A172 (cell line): ENCODE measurements around the gene ARL9. TPM values are rescaled to one million over a fixed set of nuclear protein-coding genes. Genes with fewer than 3 reads are reported as not detected.

Source experiments
- DNase-seq: peaks from one replicate; pipeline ENCODE4 v3.0.0-alpha.2; 2015; ENCODE audit warnings: low spot score
- total RNA-seq: library from RNA; depleted of rRNA; stranded (reverse); fragments of >200 nt; shearing (Covaris generic); gene quantifications from 2 replicates; pipeline ENCODE4 v1.2.3, GENCODE V29; 2014; rRNA removed

ARL9 gene
- total RNA-seq: not detected in 2 replicates

DNA sequence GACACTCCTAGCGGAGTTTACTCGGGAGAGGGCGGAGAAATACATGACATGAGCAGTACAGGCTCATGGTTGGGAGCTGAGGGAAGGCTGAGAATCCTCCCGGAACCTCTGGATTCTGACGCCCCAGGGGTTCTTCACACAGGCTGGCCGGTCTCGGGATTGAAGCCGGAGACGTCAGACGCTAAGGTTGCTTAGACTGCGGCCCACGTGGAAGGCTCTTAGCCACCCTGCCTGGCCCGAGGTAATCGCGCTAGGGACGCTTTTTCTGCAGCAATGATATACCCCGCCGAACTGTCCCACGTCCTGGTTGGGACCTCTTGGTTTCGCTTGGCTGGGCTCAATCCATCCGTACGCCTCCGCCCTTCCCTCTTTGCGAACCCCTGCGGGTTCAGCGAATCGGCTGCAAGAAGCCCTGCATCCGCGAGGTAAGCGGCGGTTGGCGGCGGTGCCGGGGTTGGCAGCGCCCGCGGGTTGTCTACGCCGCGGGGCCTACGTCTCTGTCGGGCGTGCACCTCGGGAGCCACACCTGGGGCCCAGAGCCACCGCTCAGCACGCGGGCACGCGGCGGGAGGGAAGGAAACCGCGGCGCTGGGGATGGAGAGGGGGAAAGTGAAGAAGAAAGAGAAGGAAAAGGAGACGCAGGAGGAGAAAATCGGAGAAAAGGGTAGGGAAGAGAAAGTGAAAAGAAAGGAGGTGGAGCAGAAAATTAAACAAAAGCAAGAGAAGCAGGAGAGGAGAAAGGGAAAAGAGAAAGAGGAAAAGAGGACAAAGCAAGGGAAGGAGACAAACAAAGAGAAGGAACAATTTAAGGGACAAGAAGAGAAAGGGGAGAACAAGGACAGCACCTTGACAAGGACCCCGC, at the start of gene ARL9:
Gene ARL9 (plus strand): TSS at position 523 of the 862 bp plus-strand sequence. CDS start 72 bp downstream, at position 595.
- no peak for DNase-seq

DNA sequence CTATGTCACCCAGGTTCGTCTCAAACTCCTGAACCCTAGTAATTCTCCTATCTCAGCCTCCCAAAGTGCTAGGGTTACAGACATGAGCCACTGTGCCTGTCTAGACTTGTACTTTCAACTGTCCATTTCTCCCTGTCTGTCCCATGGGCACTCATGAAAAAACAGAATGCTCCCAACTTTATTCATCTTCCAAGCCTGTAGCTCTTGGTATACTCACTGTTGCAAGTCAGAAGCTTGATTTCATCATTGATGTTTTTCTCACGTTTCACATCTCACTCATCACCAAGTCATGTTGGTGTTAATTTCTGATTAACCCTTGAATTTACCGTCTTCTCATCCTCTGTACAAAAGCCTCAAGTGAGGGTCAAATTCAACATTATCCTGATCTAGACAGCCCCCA, 45.5 kb upstream of the ARL9 start:
- no peak for DNase-seq

GRCh38 chr4:56462157-56462556, 43.4 kb upstream of the ARL9 start:
- no peak for DNase-seq

GRCh38 chr4:56463711-56464110, 41.9 kb upstream of the ARL9 start:
- no peak for DNase-seq

DNA sequence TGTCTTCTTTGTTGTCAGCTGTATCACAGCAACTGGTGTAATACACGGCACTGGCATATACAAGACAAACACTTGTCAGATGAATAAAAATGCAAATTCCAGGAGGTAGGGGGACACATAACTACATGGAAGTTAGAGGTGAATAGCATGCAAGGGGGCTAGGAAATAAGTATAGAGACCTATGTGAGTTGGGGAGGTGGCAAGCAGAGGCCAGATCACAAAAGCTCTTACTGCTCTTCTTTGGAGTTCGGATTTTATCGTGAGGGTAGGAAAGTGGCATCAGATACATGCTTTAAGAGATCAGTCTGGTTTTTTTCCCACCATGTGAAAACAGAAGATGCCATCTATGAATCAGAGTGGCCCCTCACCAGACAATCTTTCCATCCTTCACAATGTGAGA, 41.0 kb upstream of the ARL9 start:
- no peak for DNase-seq

DNA sequence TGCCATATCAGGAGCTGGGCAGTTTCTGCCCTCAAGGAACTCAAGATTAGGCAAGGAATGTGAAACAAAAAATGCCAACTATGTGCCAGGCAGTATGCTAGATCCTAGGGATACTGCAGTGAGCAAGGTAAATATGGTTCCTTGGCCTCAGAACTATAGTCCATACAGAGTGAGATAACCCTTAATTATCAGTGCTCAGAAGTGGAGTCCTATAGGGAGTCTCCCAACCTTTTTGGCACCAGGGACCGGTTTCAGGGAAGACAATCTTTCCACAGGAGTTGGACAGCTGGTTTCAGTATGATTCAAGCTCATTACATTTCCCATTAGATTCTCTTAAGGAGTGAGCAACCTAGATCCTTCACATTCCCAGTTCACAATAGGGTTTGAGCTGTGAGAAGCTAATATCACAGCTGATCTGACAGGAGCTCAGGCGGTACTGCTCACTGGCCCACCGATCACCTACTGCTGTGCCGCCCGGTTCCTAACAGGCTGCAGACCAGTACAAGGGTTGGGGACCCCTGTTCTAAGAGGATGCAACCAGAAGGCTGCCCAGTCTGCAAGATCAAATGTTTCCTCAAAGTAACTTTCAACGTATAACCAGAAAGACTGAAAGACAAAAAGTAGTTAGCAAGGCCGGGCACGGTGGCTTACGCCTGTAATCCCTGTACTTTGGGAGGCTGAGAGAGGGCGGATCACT, 39.8 kb upstream of the ARL9 start:
- DNase-seq: peak; percentile 11

DNA sequence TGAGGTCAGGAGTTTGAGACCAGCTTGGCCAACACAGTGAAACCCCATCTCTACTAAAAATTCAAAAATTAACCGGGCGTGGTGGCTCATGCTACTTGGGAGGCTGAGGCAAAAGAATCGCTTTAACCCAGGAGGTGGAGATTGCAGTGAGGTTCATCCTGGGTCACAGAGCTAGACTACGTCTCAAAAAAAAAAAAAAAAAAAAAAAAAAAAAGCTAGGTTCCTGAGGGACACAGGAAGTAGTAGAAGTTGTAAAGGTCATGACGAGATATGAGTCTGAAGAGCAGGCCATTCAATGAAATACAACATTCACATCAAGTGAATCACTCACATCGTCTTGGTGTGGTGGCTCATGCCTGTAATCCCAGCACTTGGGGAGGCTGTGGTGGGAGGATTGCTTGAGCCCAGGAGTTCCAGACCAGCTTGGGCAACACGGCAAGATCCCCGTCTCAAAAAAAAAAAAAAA, 39.3 kb upstream of the ARL9 start:
- peak; percentile 87 for DNase-seq

- no peak for DNase-seq
Measured at GRCh38 chr4:56466910-56467283, 38.7 kb upstream of the ARL9 start.

DNA sequence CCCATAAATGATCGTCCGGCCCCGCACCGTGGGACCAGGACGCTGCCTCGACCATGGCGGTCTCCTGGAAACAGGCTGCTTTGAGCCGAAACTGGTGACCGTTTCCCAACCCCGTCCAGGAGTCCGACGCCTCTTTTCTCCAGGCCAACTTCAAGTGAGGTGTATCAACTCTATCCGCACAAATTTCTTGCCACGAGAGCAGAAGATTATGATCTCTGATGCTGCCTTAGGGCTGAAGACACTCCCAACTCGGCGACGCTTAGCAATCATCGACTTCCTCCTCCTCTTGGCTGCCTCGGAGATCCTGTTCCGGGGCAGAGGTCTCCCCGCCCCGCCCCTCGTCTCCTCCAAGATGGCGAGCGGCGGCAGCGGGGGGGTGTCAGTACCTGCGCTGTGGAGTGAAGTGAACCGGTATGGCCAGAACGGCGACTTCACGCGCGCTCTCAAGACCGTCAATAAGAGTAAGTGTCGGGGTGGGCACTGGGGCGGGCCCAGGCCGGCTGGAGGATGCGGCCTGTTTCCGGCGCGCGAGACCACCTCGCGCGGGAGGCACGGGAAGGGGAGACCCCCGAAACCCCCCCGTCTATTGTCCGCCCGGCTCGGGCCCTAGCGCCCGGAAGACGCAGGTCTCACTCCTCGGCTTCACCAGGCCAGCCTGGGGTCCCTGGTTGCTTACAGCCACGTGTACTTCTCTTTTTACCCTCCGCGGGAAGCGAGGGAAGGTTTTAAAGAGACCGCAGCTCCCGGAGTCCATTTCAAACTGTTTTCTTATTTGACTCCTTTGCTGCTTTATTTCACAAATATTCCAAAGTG, 38.1 kb upstream of the ARL9 start, which contains the start of gene SRP72:
Gene SRP72 (plus strand): TSS at position 334 of the 813 bp plus-strand sequence. CDS start 19 bp downstream, at position 353.
- DNase-seq: peak; percentile 84

GRCh38 chr4:56468097-56468422, 37.5 kb upstream of the ARL9 start:
- peak; percentile 38 for DNase-seq

DNA sequence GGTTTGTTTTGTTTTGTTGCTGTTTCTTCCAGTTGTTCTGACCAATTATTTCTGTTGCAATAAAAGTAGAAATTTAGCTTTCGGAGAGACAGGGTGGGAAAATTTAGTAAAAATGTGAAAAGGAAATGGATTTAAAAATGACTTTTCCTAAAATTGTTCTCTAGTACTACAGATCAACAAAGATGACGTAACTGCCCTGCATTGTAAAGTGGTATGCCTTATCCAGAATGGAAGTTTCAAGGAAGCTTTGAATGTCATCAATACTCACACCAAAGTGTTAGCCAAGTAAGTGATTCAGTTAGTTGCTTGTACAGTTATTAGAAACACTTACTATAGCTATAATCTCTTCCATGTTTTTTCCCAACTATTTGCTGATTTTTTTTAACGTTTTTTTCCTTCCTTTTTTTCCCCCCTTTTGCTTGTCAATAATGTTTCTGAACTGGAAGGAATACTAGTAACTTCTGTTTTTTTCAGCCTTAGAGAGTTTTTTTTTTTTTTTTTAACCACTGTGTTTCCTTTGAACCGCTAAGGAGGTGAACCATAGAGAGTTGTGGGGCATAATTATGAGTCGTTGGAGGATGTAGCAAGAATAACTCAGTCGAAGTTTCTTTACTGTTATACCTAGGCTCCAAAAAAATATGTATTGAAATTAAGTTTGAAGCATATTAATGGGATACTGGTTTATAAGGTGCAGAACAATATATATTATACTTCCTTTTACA, 35.9 kb upstream of the ARL9 start:
- no peak for DNase-seq

- no peak for DNase-seq
Measured at GRCh38 chr4:56475917-56476316, 29.7 kb upstream of the ARL9 start.

- DNase-seq: no peak
Measured at GRCh38 chr4:56477192-56477702, 28.3 kb upstream of the ARL9 start.

- no peak for DNase-seq
Measured at GRCh38 chr4:56480691-56481090, 24.9 kb upstream of the ARL9 start.

- DNase-seq: no peak
Measured at GRCh38 chr4:56496241-56496640, 9.3 kb upstream of the ARL9 start.

GRCh38 chr4:56511098-56511497, 5.5 kb downstream of the ARL9 start:
- DNase-seq: no peak

DNA sequence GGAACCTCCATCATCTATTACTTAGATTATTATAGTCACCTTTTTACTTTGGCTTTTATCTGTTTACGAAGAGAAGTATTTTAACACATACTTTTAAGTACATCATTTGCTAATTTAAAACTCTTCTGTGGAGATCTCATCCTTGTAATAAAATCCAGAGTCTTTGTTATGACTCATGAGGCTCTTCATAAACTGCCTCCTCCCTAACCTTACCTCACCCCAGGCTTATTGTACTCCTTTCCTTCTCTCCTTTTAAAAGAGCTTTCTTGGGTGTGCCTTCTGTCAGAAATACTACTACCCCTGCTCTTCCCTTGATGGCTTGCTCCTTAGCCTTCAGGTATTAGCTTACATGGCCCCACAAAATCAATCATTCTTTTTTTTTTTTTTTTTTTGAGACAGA, 6.6 kb downstream of the ARL9 start:
- no peak for DNase-seq

GRCh38 chr4:56513517-56513916, 7.9 kb downstream of the ARL9 start:
- DNase-seq: no peak

DNA sequence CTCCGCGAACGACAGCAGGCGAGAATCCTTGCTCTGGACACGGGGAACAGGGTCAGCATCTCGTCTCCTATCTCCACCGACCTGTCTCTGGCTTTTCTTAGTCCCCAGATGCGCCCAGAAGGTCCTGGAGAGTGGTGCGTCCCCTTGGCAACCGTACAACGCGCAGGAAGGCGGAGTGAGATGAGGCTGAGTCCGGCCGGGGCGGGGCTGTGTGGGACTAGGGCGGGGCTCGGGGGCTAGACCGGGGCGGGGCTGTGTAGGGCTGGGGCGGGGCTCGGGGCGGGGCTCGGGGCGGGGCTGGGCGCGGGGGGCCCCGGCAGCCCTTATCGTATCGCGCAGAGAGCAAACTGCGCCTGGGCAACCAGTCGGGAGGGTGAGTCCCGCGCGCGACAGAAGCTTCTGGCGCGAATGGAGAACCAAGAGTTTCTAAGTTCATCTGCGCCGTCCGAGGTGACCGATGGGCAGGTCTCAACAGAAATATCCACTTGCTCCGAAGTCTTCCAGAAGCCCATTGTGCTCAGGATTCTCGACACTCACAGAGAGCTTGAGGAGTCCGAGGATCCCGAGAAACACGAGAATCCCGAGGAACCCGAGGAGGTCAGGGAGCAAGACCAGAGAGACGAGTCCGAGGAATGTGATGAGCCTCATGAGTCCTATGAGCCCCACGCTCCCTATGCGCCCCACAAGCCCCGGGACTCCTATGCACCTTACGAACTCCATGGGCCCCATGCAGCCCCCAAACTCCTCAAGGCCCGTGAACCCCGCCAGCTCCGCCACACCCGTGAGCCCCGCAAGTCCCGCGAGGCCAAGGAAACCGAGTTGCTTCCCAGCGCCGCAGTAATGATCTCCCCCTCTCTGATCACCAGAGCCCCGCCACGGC, 24.9 kb downstream of the ARL9 start:
- DNase-seq: peak; percentile 47

DNA sequence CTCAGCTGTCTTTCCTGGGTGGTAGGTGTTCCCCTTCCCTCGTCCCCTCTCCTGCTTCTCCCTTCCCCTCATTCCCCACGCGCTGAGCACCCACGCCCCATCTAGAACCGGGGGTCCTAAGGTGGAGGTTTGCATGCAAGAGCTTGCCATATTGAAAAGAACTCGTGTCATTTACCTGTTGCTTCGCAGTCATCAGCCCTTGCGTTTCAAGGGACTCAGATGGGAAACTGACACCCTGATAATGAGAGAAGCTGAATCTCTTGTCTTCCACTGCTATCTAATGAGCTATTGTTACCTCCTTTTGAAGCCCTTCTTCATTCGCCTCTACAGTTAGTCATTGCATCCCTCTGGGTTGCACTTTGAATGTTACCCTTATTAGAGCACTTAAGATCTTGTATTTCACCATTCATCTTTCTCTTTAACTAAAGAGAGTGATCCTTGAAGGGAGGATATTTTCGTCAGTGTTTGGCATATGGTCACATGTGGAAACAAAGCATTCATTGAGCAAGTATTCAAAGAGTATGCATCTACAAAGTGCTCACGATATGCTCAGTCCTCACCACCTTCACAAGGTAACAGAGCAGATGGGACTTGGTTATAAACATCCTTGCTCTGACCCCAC, 25.7 kb downstream of the ARL9 start:
- DNase-seq: no peak
